Amniotic stem cell (primary cell): ENCODE results near the gene UCP3.

Experiments used
- DNase-seq: peaks from one replicate; lab custom pipeline; 2025; lab: John Stamatoyannopoulos, UW

Gene UCP3

GRCh38 chr11:74018331-74019005 lies 9.6 kb upstream of the UCP3 start:
- DNase-seq, result no peak

- no peak for DNase-seq
Measured at GRCh38 chr11:74017631-74018030, 8.7 kb upstream of the UCP3 start.

- no peak for DNase-seq
Measured at GRCh38 chr11:74015919-74016684, 7.2 kb upstream of the UCP3 start.

- no peak for DNase-seq
Measured at GRCh38 chr11:74014880-74015279, 6.0 kb upstream of the UCP3 start.

- DNase-seq, result no peak
Measured at GRCh38 chr11:74013141-74013540, 4.3 kb upstream of the UCP3 start.

- DNase-seq, result no peak
Measured at GRCh38 chr11:74012074-74012809, 3.4 kb upstream of the UCP3 start.

GRCh38 chr11:74011360-74012073 lies 2.6 kb upstream of the UCP3 start:
- DNase-seq, result no peak

- no peak for DNase-seq
Measured at GRCh38 chr11:74010306-74011300, 1.7 kb upstream of the UCP3 start.

- DNase-seq, result no peak
Measured at GRCh38 chr11:74009675-74010305, 905 bp upstream of the UCP3 start.

- no peak for DNase-seq
Measured at GRCh38 chr11:74009230-74009547, 304 bp upstream of the UCP3 start.

- DNase-seq, result no peak
Measured at GRCh38 chr11:74007691-74008372, 1.1 kb downstream of the UCP3 start.

GRCh38 chr11:74006743-74007304 lies 2.1 kb downstream of the UCP3 start:
- DNase-seq, result no peak

GRCh38 chr11:74005721-74006517 lies 3.0 kb downstream of the UCP3 start:
- no peak for DNase-seq

GRCh38 chr11:74004759-74005615 lies 3.9 kb downstream of the UCP3 start:
- no peak for DNase-seq

- DNase-seq, result no peak
Measured at GRCh38 chr11:74004046-74004695, 4.7 kb downstream of the UCP3 start.

- no peak for DNase-seq
Measured at GRCh38 chr11:74002832-74003231, 6.1 kb downstream of the UCP3 start.

- no peak for DNase-seq
Measured at GRCh38 chr11:74001822-74002286, 7.0 kb downstream of the UCP3 start.
